ENCODE results near the gene KDELR1. TPM values are rescaled to one million over a fixed set of nuclear protein-coding genes. Genes with fewer than 3 reads are reported as not detected.

KDELR1 gene
- total RNA-seq, 1 donor from 2014 or later = 255 TPM

DNA sequence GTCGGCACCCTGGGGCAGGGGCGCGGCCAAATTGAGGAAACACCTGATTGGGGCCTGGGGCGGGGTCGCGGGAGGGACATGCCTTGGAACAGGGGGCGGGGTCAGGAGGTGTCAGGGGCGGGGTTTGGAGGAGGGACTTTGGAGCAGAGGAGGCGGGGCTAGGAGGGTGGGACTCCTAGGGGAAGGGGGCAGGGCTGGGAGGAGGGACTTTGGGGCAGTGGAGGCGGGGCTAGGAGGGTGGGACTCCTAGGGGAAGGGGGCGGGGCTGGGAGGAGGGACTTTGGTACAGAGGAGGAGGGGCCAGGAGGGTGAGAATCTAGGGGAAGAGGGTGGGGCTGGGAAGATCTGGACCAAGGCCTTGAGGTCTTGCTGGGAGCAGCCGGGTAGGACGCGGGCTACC is 24.0 kb upstream of the KDELR1 start:
- Mint-ChIP-seq H3K4me1 (peaks cover 19% of the 10 kb centered on the region), H3K27me3 (ENCODE audit: low read depth) (no peaks in the 10 kb centered on the region), H3K4me3 (no peak overlapping the region), H3K9me3 (no peaks in the 10 kb centered on the region), H3K27ac (no peak overlapping the region), H3K36me3 (peaks cover 2% of the 10 kb centered on the region)
- no peak for DNase-seq (ENCODE audit: low spot score in 2 of 2, unreplicated experiment in 2 of 2)
- TF ChIP-seq CTCF (IDR thresholded peaks at IDR 0.05; ENCODE audit: unreplicated experiment) = no peak

- H3K36me3 Mint-ChIP-seq = peaks cover 2% of the 10 kb centered on the region
- peak overlapping the region; percentile 90 for H3K27ac Mint-ChIP-seq
- DNase-seq (ENCODE audit: low spot score in 2 of 2, unreplicated experiment in 2 of 2) = no peak
- no peak for TF ChIP-seq CTCF (IDR thresholded peaks at IDR 0.05; ENCODE audit: unreplicated experiment)
- H3K4me3 Mint-ChIP-seq = peak overlapping the region; percentile 76
- H3K9me3 Mint-ChIP-seq = no peaks in the 10 kb centered on the region
- H3K4me1 Mint-ChIP-seq = peaks cover 17% of the 10 kb centered on the region
- H3K27me3 Mint-ChIP-seq (ENCODE audit: low read depth) = no peaks in the 10 kb centered on the region
Observed at GRCh38 chr19:48413879-48414587, 22.7 kb upstream of the KDELR1 start.

DNA sequence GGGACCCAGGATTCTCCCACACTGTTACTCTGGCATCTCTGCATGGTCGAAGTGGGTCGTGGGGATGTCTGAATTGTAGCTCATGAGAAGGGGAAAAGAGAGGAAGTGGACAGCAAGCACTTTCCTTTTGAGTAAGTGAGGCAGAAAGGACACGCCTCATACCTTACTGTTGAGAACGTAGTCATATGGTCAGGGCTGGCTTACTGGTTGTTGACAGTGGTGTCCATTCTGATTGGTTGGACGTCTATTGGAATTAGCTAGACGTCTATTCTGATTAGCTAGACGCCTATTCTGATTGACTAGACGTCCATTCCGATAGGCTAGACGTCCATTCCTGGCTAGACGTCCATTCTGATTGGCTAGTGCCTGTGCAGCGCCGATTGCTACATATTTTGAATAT is 14.5 kb upstream of the KDELR1 start:
- TF ChIP-seq CTCF (IDR thresholded peaks at IDR 0.05; ENCODE audit: unreplicated experiment) = no peak
- H3K27me3 Mint-ChIP-seq (ENCODE audit: low read depth) = no peaks in the 10 kb centered on the region
- DNase-seq (ENCODE audit: low spot score in 2 of 2, unreplicated experiment in 2 of 2) = no peak
- no peak overlapping the region for H3K4me3 Mint-ChIP-seq
- peaks cover 2% of the 10 kb centered on the region for H3K4me1 Mint-ChIP-seq
- H3K36me3 Mint-ChIP-seq = no peaks in the 10 kb centered on the region
- no peak overlapping the region for H3K27ac Mint-ChIP-seq
- H3K9me3 Mint-ChIP-seq = no peaks in the 10 kb centered on the region

- no peak for TF ChIP-seq CTCF (IDR thresholded peaks at IDR 0.05; ENCODE audit: unreplicated experiment)
- Mint-ChIP-seq H3K36me3 (no peaks in the 10 kb centered on the region), H3K4me3 (no peak overlapping the region), H3K4me1 (peaks cover 5% of the 10 kb centered on the region), H3K27me3 (ENCODE audit: low read depth) (no peaks in the 10 kb centered on the region), H3K9me3 (no peaks in the 10 kb centered on the region), H3K27ac (no peak overlapping the region)
- DNase-seq (ENCODE audit: low spot score in 2 of 2, unreplicated experiment in 2 of 2) = no peak
Observed at GRCh38 chr19:48405010-48405659, 13.8 kb upstream of the KDELR1 start.

DNA sequence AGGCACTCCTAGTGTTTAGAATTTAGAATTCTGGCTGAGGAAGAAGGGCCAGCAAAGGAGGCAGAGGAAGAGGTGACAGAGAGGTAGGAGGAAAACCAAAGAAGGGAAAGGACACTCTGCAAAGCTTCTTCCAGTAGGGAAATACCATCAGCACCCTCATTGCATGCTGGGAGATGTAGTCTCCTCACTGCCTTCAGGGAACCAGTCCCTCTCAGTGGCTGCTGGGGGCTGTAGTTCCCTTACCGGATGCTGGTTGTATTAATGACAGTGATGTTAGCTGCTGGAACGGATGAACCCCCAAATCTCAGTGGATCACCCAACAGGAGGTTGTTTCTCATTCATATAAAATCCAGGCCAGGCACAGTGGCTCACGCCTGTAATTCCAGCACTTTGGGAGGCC is 12.3 kb upstream of the KDELR1 start:
- no peaks in the 10 kb centered on the region for H3K27me3 Mint-ChIP-seq (ENCODE audit: low read depth)
- H3K36me3 Mint-ChIP-seq = no peaks in the 10 kb centered on the region
- no peaks in the 10 kb centered on the region for H3K9me3 Mint-ChIP-seq
- peak overlapping the region; percentile 57 for H3K27ac Mint-ChIP-seq
- H3K4me3 Mint-ChIP-seq = no peak overlapping the region
- H3K4me1 Mint-ChIP-seq = peaks cover 5% of the 10 kb centered on the region
- DNase-seq (ENCODE audit: low spot score in 2 of 2, unreplicated experiment in 2 of 2) = no peak
- TF ChIP-seq CTCF (IDR thresholded peaks at IDR 0.05; ENCODE audit: unreplicated experiment) = no peak

Measured in mesothelial cell of epicardium (in vitro differentiated cells).